GM12801 (cell line): ENCODE data around the gene LRRC63.

Experiments used
- CTCF ChIP-seq: IDR thresholded peaks from one replicate; pipeline ENCODE4 v1.5.1; 2011; ENCODE audit warnings: control low read depth; ENCODE audit not compliant: insufficient read length; ENCODE audit errors: extremely low read depth

The LRRC63 gene

GRCh38 chr13:46182491-46182877, 29.2 kb upstream of the LRRC63 start:
- TF ChIP-seq CTCF, result no peak

- TF ChIP-seq CTCF, result no peak
These were observed 28.4 kb upstream of the LRRC63 start for GRCh38 chr13:46183018-46183946.

- TF ChIP-seq CTCF, result peak; percentile 89
These were observed 27.4 kb upstream of the LRRC63 start for GRCh38 chr13:46184277-46184699.

GRCh38 chr13:46185634-46186033, 26.1 kb upstream of the LRRC63 start:
- TF ChIP-seq CTCF, result no peak

- TF ChIP-seq CTCF, result no peak
These were observed 19.3 kb upstream of the LRRC63 start for GRCh38 chr13:46192412-46192811.

- TF ChIP-seq CTCF, result no peak
These were observed 16.7 kb upstream of the LRRC63 start for GRCh38 chr13:46195016-46195415.

GRCh38 chr13:46197299-46198048, 14.3 kb upstream of the LRRC63 start:
- TF ChIP-seq CTCF, result no peak
